GM21360 (cell line): ENCODE results near the gene POU5F2.

ENCODE experiments used
- ATAC-seq: cut with Tn5 transposase; IDR thresholded peaks from one replicate; pipeline ENCODE4 v1.9.1; 2021; ENCODE audit warnings: mild to moderate bottlenecking, moderate library complexity; ENCODE audit not compliant: unreplicated experiment

POU5F2 gene

GRCh38 chr5:93716453-93716852 is 24.9 kb downstream of the POU5F2 start:
- ATAC-seq = no peak

GRCh38 chr5:93715761-93716160 is 25.6 kb downstream of the POU5F2 start:
- no peak for ATAC-seq

- ATAC-seq = no peak
Measured at GRCh38 chr5:93715327-93715726, 26.1 kb downstream of the POU5F2 start.

GRCh38 chr5:93708442-93708841 is 33.0 kb downstream of the POU5F2 start:
- ATAC-seq = no peak

GRCh38 chr5:93705896-93706295 is 35.5 kb downstream of the POU5F2 start:
- ATAC-seq = no peak

- no peak for ATAC-seq
Measured at GRCh38 chr5:93704996-93705395, 36.4 kb downstream of the POU5F2 start.

- no peak for ATAC-seq
Measured at GRCh38 chr5:93691997-93692396, 49.4 kb downstream of the POU5F2 start.
